Epidermal melanocyte (primary cell): ENCODE results near the gene COL23A1.

Experiments
- DNase-seq: peaks from one replicate; pipeline ENCODE4 v3.0.0; 2011; ENCODE audit warnings: low spot score; ENCODE audit not compliant: insufficient read length

The COL23A1 gene

DNA sequence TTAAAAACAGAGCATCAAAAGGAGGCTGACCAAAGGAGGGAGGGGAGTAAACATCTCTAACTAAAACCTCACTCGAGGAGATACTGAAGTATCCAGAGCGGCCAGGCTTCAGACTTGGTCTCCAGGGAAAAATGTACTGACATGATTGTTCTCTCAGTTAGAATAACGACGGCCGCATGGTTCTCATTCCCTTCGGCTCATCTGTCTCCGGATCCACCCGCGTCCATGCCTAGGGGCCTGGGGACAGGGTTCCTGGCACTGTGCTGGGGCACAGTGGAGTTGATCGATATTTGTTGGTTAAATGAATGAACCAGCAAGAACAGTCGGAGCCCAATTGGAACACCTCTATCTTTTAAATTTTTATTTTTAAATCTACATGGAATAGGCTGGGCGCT lies 190.5 kb downstream of the COL23A1 start:
- no peak for DNase-seq

DNA sequence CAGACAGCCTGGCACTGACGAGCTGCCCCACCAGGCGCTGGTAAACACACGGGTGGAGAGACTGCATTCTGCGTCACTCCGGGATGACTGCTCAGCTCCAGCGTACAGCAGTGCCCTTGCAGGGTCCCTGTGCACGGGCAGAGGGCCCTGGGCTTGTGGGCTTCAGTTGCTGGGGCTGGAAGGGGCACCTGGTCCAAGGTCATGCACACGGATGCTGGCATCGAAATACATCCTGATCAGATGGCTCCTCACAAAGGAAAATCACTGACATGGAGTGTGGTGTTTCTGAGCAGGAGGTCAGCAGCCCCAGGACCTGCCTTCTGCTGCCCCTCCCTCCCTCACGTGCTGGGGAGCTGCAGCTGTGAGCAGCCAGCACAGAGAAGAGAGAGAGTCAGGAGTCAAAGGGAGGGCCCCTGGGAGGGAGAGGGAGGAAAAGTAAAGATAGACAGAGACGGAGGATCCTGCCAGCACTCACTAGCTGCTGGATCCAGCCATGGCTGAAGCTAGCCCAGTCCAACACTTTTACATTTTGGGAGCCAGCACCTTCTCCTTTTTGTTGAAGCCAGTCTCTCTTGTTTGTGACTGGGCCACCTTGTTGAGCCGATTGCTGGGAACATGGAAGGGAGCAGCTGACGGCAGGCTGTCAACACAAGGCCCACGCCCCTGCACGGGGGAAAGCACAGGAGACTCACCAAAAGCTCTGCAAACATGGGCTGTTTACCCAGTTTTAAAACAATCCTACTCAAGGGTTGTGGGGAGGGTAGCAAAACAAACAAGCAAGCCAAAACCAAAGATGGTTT lies 191.1 kb downstream of the COL23A1 start:
- no peak for DNase-seq

DNA sequence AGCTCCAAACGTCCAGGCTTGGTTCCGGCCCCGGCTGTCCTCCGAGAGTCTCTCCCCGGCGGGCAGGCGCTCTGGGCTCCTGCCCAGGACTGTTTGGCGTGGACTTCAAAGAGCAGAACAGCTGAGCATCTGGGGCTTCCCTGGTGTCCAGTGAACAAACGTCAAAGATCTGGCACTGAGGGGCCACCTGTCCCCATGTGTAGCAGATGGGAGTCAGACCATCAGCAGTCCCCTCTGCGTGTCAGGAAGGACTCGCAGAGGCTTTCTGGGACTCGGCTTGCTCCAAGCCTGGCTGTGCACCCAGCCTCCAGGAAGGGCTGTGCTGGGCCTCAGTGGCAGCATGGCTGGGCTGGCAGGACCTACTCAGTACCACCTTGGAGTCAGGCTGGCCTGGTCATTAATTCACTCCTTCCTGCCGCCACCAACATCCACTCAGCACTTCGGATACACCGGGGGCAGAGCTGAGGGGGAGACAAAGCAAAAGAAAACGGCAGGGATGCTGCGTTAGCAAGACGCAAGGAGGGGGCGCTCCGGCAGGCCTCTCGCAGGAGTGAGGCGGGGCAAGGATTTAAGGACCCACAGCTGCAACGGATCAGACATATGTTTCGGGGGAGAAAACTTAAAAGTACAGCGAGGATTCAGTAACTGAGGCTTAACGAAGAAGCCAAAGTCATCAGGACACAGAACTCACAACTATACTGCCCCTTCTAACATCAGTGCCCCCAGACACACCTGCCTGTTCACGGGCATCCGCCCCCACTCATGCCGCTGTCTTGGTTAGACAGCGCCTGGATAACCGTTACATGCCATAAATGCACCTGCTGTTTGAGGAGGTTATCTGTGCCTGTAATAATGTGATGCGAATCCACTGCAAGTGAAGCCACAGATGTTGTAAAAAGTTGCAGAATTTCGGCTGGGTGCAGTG lies 193.1 kb downstream of the COL23A1 start:
- peak; percentile 8 for DNase-seq

DNA sequence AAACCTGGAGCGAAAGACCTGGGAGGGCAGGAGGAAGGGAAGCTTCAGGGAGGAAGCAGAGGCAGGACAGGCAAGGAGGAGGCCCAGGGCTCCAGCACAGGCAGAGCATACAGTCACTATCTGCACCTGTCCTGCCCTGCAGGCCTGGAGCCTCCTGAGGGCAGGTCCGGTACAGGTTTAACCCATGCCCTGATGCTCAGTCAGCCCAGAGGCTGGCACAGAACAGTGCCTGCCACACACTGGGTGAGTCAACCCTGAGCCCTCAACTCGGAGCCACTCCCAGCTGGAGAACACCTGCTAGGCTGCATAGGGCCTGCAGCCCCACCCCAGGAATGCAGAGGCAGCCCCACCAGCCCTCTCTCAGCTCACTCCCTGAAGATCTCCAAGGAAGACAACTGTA lies 196.1 kb downstream of the COL23A1 start:
- DNase-seq, result peak; percentile 5

DNA sequence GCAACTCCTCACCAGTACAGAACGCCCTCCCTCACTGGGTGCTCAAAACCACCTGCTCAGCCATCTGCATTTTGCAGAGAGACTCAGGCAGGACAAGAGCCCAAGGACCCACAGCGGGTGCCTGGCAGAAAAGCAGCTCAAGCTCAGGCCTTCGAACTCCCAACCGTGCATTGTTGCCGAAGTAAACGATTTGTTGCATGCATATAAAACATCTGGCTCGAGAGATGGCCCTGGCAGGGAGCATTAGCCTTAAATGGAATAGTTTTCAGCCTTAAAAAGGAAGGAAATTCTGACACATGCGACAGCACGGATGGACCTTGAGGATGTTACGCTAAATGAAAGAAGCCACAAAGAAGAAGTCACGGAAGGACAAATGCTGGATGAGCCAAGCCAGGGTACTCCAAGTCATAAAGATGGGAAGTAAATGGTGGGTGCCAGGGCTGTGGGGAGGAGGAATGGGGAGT lies 197.2 kb downstream of the COL23A1 start:
- no peak for DNase-seq

DNA sequence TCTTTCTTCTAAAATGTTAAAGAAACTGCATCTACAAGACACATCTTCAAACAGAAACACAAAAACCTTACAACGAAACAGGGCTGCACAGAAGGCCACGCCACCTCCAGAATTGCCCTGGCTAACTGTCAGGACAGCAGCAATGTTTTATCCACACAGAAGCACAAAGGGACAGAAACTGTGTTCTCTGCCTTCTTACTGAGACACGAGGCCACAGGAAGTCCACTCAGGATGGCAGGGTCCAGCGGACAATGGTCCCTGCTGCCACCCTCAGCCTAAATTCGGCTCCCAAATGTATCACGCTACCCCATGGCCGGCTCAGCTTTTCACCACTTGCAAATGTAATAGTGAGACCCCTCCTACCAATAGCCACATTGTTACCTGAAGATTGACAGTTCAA lies 197.8 kb downstream of the COL23A1 start:
- peak; percentile 4 for DNase-seq

DNA sequence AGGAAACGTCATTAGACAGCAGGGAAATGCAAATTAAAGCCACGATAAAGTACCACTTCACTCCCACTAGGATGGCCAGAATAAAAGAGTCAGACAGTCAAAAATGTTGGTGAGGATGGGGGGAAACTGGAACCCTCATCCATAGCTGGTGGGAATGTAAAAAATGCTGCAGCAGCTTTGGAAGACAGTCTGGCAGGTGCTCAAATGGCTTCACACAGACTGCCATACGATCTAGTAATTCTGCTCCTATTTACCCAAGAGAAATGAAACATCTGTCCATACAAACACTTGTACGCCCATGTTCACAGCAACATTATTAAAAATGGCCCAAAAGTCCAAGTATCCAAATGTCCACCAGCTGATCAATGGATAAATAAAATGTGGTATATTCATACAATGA lies 198.7 kb downstream of the COL23A1 start:
- DNase-seq, result no peak

DNA sequence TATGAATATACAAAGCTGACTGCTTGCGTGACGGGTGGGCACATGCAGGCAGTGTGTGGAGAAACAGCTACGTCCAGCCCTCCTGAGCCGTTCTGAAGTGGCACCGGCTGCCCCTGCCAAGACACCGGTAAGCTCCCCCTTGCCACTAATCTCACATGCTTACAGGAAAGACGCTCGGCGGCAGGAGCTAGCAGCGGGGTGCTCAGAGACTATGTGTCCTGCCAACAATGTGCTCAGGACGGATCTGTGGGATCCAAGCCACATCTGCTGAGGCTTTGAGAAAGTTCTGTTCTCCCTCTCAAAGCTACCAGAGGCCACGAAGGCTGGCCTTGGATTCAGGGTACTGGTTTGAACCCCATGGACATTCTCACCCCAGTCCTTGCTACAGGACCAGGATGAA lies 200.4 kb downstream of the COL23A1 start:
- DNase-seq, result peak; percentile 4

DNA sequence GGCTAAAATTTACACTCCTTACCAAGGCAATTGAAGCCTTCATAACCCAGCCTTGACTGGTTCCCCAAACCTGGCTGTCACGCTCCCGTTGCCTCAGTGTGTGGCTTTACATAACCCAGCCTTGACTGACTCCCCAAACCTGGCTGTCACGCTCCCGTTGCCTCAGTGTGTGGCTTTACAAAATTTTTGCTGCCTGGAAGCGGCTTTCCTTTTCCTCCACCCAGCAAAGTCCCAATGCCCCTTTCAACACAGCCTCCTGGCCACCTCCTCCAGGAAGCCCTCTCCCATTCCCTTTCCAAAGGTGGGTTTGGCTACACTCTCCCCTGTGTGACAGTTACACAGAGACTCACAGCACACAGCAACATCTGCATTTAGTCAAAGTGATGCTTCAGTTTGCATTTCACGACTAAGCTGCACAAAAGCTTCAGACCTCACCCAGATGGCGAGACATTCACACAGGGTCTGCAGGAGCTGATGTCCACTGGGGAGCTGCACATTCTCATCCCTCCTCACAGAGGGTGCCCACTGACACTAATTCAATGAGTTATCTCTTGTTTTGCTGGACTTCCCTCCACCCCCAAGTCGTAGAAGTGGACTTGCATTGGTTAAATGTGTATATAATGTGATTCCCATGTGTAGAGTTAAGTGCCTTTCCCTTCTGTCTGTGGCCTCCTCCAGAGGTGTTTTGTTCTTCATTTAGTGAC lies 201.0 kb downstream of the COL23A1 start:
- DNase-seq, result peak; percentile 13

DNA sequence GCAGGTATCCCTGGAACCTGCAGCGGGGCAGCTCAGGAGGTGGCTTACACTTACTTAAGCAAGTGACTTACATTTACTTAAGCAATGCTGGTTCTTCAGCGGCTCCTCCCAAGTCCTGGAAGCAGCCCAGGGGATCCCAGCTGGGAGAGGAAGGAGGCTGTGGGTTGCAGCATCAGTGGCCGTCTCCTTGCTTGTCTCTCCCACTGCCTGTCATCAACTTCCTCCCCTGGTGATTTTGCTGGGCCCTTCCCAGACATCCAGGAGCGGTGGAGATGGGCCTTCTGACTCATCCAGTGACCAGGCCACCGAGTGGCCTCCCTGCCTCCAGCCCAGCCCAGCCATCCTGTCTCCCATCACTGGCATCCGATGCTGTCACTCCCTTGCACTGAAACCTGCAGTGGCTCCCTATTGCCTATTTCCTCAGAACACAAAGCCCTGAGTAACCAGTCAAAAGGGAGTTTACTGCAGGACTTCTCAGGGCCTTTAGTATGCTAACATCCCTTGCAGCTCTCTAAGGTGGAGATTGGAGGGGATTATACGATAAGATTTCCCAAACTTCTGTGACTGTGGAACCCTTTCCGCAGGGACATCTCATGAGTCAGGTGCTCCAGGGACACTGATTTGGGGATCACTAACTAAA lies 201.7 kb downstream of the COL23A1 start:
- DNase-seq, result no peak

DNA sequence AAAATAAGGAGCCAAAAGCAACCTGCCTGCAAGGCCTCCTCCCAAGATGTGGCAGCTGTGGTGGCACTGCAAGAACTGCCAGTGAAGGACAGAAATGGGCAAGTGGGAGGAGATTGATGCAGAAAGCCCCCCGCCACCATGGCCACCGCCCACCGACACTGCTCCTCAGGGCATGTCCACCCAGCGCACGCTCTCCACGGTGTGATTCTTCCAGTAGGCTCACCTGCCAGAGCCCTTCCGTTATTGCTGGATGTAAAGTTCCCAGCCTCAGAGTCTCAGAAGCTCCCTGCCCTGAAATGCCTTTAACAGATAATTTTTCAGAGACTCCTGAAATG lies 202.4 kb downstream of the COL23A1 start:
- DNase-seq, result no peak

DNA sequence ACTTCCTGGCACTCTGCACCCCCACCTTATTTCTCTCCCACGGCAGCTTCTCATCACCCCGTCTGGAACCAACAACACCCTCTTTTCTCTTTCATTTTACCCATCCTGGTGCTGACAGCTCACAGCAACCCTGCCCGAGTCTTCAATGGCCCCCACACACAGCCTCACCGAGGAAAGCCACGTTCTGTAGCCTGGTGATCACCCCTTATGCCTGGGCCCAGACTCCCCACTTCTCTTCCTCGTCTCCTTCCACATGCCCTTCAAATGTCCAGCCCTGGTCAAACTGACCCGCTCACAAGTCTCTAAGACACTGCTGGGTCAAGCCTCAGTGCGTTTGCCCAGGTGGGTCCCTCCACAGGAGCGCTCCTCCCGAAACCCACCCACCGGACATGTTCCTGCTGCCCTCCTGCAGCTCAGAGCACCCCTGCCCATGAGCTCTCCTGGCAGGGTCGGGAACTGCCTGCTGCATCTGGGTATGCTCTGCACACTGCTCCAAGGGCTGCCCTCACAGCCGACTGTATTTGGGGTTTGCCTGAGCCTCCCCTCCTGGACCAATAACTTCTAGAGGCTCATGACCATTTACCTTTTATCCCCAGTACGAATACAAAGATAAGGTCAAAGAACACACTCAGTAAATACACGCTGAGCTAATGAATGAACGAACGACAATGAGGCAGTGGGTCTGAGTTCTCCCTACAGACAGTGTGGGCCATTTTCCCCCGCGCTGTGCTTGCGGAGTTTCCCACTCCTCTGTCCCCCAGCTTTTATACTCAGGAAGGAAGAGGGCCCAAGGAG lies 202.9 kb downstream of the COL23A1 start:
- no peak for DNase-seq

DNA sequence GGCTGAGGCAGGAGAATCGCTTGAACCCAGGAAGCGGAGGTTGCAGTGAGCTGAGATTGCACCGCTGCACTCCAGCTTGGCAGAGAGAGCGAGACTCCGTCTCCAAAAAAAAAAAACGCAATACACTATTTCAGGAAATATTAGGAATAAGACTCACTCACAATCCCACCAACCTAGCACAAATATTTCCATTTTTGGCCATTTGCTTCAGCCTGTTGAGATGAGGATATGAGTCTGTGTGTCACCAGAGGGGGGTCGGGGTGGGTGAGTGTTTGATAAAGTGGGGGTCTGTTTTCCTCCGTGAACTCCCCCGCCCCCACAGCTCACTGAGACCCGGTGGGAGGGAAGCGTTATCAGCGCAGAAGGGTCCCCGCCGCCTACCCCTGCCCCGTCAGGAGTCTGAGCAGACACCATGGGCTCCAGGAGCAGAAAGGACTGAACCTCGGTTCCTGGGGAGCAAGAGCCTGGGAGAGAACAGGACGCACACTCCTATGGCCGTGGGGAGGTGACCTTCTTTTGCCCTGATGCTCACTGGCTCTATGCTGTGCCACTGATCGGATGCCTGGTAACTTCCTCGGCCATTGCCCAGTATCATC lies 203.8 kb downstream of the COL23A1 start:
- no peak for DNase-seq

DNA sequence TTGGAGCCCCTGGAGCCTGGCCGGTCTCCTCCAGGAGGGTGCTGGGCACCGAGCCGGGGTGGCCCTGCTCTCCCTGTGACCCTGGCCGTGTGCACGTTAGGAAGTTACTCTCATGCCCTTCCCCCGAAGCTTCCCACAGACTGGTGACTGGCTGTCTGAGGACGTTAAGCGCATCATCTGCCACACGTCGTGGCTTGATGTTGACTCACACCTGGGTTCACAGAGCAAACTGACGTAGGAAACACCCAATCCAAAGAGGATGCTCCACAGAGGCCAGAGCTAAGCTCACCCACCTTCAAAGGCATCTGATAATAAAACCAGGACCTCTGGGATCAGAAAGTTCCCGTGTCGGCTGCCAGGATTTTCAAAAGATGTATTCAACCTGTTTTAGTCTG lies 204.7 kb downstream of the COL23A1 start:
- DNase-seq, result no peak

DNA sequence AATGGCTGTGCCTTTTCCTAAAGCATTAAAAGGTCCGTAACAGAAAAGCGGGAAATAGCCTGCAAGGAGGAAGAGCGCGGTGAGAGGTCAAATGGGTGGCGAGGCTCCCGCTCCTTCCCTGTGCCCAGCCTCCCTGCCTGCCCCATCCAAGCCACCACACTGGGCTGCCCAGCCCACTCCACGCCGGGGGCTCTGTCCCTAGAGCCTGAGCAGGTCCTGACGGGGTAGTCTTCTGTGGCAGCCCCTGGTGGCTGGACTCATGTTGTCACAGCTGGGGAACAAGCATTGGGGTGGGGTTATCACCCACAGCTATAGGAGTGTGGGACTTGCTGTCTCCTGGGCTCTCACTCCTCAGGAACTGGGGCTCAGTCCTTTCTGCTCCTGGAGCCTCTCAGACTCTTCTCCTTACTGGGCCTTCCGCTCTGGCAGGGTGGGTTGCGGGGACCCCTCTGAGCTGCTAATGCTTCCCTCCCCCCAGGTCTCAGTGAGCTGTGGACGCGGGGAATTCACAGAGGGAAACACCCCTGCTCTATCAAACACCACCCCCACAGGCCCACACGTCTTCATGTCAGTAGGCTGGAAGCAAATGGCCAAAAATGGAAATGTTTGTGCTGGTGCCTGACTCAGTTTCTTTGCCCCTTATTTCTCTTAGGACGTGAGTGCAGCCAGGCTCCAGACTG lies 205.2 kb downstream of the COL23A1 start:
- DNase-seq, result no peak

DNA sequence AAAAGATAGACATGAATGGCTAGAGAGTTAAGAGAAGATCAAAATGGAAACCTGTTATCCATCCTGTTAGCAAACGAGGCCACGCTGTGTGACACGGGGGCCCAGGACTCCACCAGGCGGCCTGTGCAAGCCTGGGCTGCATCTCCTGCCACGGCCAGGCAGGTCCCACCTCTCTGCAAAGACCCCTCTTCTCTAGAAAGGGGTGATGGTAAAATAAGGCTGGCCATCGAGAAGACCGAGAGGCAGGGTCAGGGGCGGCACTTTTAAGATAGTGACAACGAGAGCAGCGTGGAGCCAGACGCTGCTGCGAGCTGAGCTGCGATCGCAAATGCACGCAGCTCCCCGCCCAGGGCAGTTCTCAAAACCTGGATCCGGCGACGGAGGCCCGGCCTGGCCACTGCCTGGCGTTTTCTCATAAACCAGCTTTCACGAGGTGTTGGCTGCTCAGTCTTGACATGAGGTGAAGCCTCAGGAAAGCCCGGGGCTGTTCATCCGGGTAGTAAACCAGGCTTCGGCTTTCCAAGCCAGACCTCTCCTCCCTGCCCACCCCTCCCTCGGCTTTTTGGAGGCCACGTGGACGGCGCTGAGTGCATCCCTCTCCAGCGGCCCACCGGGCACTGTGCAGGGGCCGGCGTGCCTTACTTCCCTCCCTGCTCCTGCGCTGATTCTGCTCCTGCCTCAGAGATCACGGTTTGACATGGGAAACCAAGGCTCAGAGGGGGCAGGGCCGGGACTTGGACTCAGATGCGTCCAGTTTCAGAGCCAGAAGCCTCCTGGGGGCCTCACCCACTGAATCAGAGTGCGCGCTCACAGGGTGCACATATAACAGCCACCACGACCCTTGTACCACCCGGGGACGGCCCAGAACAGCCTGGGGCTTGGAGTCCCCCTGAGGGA lies 206.0 kb downstream of the COL23A1 start:
- DNase-seq, result no peak

DNA sequence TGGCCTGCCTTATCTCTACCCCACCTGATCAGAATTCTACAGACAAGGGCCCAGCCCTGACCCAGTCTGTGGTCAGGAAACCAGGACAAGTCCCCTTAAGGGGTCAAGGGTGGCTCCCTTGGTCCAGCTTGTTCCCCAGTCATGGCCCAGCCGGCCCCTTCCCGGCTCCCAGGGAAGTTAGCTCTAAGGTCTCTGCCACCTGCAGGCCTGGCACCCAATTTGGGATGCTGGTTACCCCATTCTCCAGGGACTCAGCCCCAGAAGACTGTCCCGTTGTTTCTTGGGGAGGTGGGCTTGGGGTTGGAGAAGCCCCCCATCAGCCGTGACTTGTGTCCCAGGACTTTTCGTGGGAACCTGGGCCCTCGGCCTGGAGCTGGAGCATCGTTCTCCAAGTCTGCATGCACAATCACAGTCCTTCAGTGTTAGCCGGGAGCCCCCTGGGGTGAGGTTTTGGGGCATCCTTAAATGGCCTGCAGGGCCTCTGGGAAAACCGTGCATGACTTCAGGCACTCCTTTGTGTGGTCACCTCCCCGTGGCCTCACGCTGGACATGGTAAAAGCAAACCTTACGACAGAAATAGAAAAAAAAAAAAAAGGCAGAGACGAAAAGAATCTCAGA lies 206.8 kb downstream of the COL23A1 start:
- DNase-seq, result no peak

DNA sequence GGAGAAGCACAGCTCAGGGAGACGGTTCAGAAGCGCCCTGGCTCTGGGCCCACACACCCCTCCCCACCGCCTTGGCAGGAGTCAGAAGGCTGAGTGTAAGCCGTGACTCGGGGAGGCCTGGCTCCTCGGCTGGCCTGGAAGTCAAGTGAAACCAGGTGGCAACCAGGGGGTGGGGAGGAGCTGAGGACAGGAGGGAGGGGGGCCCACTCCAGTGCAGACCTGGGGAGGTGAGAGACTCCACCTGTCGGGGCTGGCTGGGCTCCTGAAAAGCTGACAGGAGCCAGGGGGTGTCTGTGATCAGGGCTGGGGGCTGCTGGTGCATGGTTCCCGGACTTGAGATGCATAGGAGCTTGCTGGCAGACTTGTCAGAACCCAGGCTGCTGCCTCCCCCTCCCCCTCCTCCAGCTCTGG lies 207.4 kb downstream of the COL23A1 start:
- no peak for DNase-seq
